SIG-M5 (cell line): Measurements from ENCODE around the gene DUSP2.
"Not testable (repeated sequence)": the region's sequence is repeated elsewhere in the genome, so short reads cannot be mapped to it uniquely, and the experiment has no call there.

Experiments used
- DNase-seq: peaks from one replicate; lab custom pipeline; 2025; lab: John Stamatoyannopoulos, UW

Gene DUSP2

GRCh38 chr2:96161898-96162297 is 16.7 kb upstream of the DUSP2 start:
- DNase-seq, result no peak

GRCh38 chr2:96160366-96160765 is 15.1 kb upstream of the DUSP2 start:
- not testable (repeated sequence) for DNase-seq

- DNase-seq, result no peak
These were observed 14.0 kb upstream of the DUSP2 start for GRCh38 chr2:96159084-96159830.

- no peak for DNase-seq
These were observed 13.3 kb upstream of the DUSP2 start for GRCh38 chr2:96158554-96158940.

- peak; percentile 72 for DNase-seq
These were observed 12.7 kb upstream of the DUSP2 start for GRCh38 chr2:96157649-96158553.

- no peak for DNase-seq
These were observed 11.8 kb upstream of the DUSP2 start for GRCh38 chr2:96156926-96157648.

- DNase-seq, result no peak
These were observed 11.0 kb upstream of the DUSP2 start for GRCh38 chr2:96156011-96156820.

- no peak for DNase-seq
These were observed 9.5 kb upstream of the DUSP2 start for GRCh38 chr2:96154506-96155380.

GRCh38 chr2:96153991-96154431 is 8.8 kb upstream of the DUSP2 start:
- DNase-seq, result no peak

GRCh38 chr2:96153291-96153713 is 8.1 kb upstream of the DUSP2 start:
- DNase-seq, result no peak

- DNase-seq, result no peak
These were observed 7.3 kb upstream of the DUSP2 start for GRCh38 chr2:96152304-96153161.

GRCh38 chr2:96151595-96152303 is 6.5 kb upstream of the DUSP2 start:
- no peak for DNase-seq

- no peak for DNase-seq
These were observed 5.8 kb upstream of the DUSP2 start for GRCh38 chr2:96150791-96151594.

- DNase-seq, result no peak
These were observed 4.9 kb upstream of the DUSP2 start for GRCh38 chr2:96150007-96150640.

GRCh38 chr2:96148410-96149217 is 3.4 kb upstream of the DUSP2 start:
- peak; percentile 36 for DNase-seq

- no peak for DNase-seq
These were observed 2.5 kb upstream of the DUSP2 start for GRCh38 chr2:96147593-96148201.
